ENCODE results near the gene ARL15. TPM values are rescaled to one million over a fixed set of nuclear protein-coding genes. Genes with fewer than 3 reads are reported as not detected.

Gene ARL15
- total RNA-seq, 6 donors from 2014 or later = 6.7 to 36.4 (median 20.7) TPM

- DNase-seq = no peak
- TF ChIP-seq POLR2AphosphoS5 (IDR thresholded peaks at IDR 0.05) (no peak), EP300 (IDR thresholded peaks at IDR 0.05) (no peak), POLR2A (IDR thresholded peaks at IDR 0.05) (no peak)
- TF ChIP-seq, protein P1, sequence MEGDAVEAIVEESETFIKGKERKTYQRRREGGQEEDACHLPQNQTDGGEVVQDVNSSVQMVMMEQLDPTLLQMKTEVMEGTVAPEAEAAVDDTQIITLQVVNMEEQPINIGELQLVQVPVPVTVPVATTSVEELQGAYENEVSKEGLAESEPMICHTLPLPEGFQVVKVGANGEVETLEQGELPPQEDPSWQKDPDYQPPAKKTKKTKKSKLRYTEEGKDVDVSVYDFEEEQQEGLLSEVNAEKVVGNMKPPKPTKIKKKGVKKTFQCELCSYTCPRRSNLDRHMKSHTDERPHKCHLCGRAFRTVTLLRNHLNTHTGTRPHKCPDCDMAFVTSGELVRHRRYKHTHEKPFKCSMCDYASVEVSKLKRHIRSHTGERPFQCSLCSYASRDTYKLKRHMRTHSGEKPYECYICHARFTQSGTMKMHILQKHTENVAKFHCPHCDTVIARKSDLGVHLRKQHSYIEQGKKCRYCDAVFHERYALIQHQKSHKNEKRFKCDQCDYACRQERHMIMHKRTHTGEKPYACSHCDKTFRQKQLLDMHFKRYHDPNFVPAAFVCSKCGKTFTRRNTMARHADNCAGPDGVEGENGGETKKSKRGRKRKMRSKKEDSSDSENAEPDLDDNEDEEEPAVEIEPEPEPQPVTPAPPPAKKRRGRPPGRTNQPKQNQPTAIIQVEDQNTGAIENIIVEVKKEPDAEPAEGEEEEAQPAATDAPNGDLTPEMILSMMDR (IDR thresholded peaks at IDR 0.05) = no peak
- no peaks in the 10 kb centered on the region for H3K36me3 ChIP-seq
- H3K27me3 ChIP-seq = no peaks in the 10 kb centered on the region
- no peak overlapping the region for H3K4me3 ChIP-seq
- H3K9me3 ChIP-seq = no peaks in the 10 kb centered on the region
- 60 to 73% methylated on average over 2 of the region's 2 CpGs for WGBS, 2 donors
- ATAC-seq (ENCODE audit: low FRiP score in 2 of 2) = no peak
- no peak overlapping the region for H3K27ac ChIP-seq
- H3K4me1 ChIP-seq = no peaks in the 10 kb centered on the region
Observed at GRCh38 chr5:53908757-53909156, 401.6 kb downstream of the ARL15 start.

- TF ChIP-seq POLR2AphosphoS5 (IDR thresholded peaks at IDR 0.05) = no peak
- no peak for TF ChIP-seq POLR2A (IDR thresholded peaks at IDR 0.05)
- TF ChIP-seq, protein P1 (IDR thresholded peaks at IDR 0.05) = no peak
- no peak for TF ChIP-seq EP300 (IDR thresholded peaks at IDR 0.05)
- 95 to 98% methylated on average over 3 of the region's 3 CpGs for WGBS, 2 donors
Observed at GRCh38 chr5:53907827-53908226, 402.5 kb downstream of the ARL15 start.

GRCh38 chr5:53906736-53907135, 403.6 kb downstream of the ARL15 start:
- Histone ChIP-seq H3K36me3 (no peaks in the 10 kb centered on the region), H3K4me3 (no peak overlapping the region), H3K9me3 (no peaks in the 10 kb centered on the region), H3K27me3 (no peaks in the 10 kb centered on the region), H3K27ac (no peak overlapping the region), H3K4me1 (no peaks in the 10 kb centered on the region)
- TF ChIP-seq, protein P1 (IDR thresholded peaks at IDR 0.05) = no peak
- no peak for TF ChIP-seq POLR2A (IDR thresholded peaks at IDR 0.05)
- no peak for TF ChIP-seq POLR2AphosphoS5 (IDR thresholded peaks at IDR 0.05)
- TF ChIP-seq EP300 (IDR thresholded peaks at IDR 0.05) = no peak
- ATAC-seq (ENCODE audit: low FRiP score in 2 of 2) (no peak), DNase-seq (no peak)
- 94 to 100% methylated on average over 1 of the region's 1 CpG for WGBS, 2 donors

More at GRCh38 chr5:53907827-53908226, 402.5 kb downstream of the ARL15 start:
- Histone ChIP-seq H3K4me1 (no peaks in the 10 kb centered on the region), H3K27ac (no peak overlapping the region), H3K36me3 (no peaks in the 10 kb centered on the region), H3K4me3 (no peak overlapping the region), H3K27me3 (no peaks in the 10 kb centered on the region), H3K9me3 (no peaks in the 10 kb centered on the region)
- ATAC-seq (ENCODE audit: low FRiP score in 2 of 2) (no peak), DNase-seq (no peak)

DNA sequence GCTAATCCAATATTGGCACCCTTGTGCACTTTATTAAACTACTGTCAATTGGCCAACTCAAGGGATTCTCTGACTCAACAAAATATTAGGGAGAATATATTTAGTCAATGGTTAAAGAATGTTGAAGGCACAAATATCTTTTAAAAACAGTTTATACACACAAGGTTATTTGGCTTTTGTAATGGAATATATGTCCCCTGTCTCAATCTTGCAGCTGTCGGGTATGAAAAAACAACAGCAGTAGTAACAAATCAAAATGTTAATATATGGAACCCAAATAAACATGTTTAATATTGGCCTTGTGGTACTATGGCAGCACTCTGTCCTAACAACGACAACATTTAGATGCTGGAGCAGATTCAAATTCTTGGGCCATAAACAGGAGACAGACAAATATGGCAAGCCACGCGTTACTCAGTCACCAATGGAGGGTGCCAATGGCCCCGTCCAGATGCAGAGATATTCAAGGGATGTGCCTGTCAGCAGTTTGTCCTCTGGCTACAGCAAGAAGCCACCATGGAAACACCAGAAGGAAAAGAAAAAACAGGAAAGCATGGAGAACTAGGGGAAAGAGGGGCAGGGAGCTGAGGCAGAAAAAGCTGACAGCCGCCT, 408.0 kb downstream of the ARL15 start:
- no peaks in the 10 kb centered on the region for H3K36me3 ChIP-seq
- H3K27me3 ChIP-seq = no peaks in the 10 kb centered on the region
- TF ChIP-seq, protein P1 (IDR thresholded peaks at IDR 0.05) = no peak
- no peaks in the 10 kb centered on the region for H3K9me3 ChIP-seq
- no peak overlapping the region for H3K4me3 ChIP-seq
- H3K4me1 ChIP-seq = no peaks in the 10 kb centered on the region
- H3K27ac ChIP-seq = peak overlapping the region in 1 of 4 donors; percentile 27
- 81 to 84% methylated on average over 6 of the region's 6 CpGs for WGBS, 2 donors
- ATAC-seq (ENCODE audit: low FRiP score in 2 of 2) (no peak), DNase-seq (no peak)

DNA sequence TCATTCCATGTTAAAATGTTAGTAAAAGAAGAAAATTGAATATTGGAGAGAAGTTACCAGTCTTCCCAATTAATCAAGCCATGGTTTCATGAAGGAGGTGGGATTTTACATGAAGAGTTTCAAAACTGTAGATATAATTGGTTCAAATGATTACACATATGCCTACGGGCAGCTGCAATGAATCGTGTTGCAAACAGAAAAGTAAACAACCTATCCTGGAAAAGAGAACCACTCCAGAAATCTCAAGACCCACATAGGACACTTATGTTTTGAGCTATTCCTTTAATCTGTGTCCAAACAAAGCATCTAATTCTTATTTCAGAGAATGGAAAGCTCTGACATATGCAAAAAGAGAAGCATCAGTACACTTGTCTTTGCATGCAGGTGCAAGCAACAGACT, 409.7 kb downstream of the ARL15 start:
- Histone ChIP-seq H3K36me3 (no peaks in the 10 kb centered on the region), H3K27me3 (no peaks in the 10 kb centered on the region), H3K27ac (no peak overlapping the region), H3K9me3 (no peaks in the 10 kb centered on the region), H3K4me1 (no peaks in the 10 kb centered on the region), H3K4me3 (no peak overlapping the region)
- TF ChIP-seq EP300 (IDR thresholded peaks at IDR 0.05) = no peak
- TF ChIP-seq, protein P1 (IDR thresholded peaks at IDR 0.05) = no peak
- no peak for TF ChIP-seq POLR2A (IDR thresholded peaks at IDR 0.05)
- TF ChIP-seq POLR2AphosphoS5 (IDR thresholded peaks at IDR 0.05) = no peak
- DNase-seq = no peak
- 54 to 56% methylated on average over 2 of the region's 2 CpGs for WGBS, 2 donors
- ATAC-seq (ENCODE audit: low FRiP score in 2 of 2) = no peak

All from upper lobe of left lung (tissue), 6 donors.